HCT116 (cell line): Measurements from ENCODE around the gene LCA5L.

Experiments
- EZH2 ChIP-seq: fragments of 200-600 bp; sonication (generic); IDR thresholded peaks from 2 replicates; pipeline ENCODE4 v1.6.1; 2017; ENCODE audit warnings: antibody characterized with exemption, mixed run types
- POLR2A ChIP-seq: IDR thresholded peaks from 2 replicates; pipeline ENCODE4 v1.7.0; 2011; ENCODE audit warnings: borderline replicate concordance; ENCODE audit not compliant: insufficient read depth, insufficient read length; ENCODE audit errors: extremely low read depth
- SP1 ChIP-seq: IDR thresholded peaks from 2 replicates; pipeline ENCODE4 v1.6.1; 2012; ENCODE audit warnings: low read depth
- TF ChIP-seq, protein P1 (sequence below), 3 experiments: fragments of 200-600 bp in 1 of 3; sonication (generic) in 1 of 3; IDR thresholded peaks in 2 of 3; conservative IDR thresholded peaks in 1 of 3; 2 replicates each; pipeline ENCODE4 v1.5.1; 2012 to 2017; ENCODE audit warnings: low read depth in 2 of 3, low read length in 2 of 3, antibody characterized with exemption in 1 of 3, borderline replicate concordance in 1 of 3, control low read depth in 1 of 3, mild to moderate bottlenecking in 1 of 3, mixed read lengths in 1 of 3, mixed run types in 1 of 3, moderate library complexity in 1 of 3; ENCODE audit not compliant: insufficient read depth in 1 of 3
- TF ChIP-seq, protein P2 (sequence below): IDR thresholded peaks from 2 replicates; pipeline ENCODE4 v1.6.1; 2012
- TF ChIP-seq, protein P3 (sequence below): IDR thresholded peaks from 2 replicates; pipeline ENCODE4 v1.6.1; 2012; ENCODE audit warnings: low read depth

DNA sequence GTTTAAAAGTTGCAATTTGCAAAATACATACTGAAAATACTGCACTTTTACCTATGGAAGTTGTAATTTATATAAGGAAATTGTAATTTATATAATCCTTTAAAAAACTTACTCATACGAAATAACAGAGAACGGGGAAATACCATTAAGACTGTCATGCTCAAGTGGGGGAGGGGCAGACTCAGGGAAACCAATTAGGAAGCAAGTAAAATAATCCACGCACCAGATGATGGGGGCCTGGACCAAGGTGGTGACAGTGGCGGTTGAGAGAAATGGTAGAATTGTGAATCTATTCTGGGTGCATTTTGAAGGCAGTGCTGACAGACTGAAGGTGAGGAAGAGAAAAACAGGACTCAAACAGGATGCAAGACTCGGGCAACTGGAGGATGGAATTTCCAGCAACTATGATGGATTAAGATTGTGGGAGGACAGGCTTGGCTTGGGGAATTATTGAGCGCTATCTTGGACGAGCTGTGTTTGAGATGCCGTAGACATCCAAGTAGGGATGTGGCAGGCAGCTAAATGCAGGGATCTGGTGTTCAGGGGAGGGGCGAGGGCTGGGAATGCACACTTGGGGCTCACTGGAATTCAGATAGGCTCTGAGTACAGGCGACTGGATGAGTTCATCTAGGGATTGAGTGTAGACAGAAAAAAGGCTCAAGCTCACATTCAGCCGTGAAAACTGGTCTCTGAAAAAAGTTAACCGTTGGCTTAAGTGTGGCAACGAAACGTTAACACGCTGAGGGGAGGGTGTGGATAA, 977 bp downstream of the LCA5L start:
- TF ChIP-seq, protein P1, sequence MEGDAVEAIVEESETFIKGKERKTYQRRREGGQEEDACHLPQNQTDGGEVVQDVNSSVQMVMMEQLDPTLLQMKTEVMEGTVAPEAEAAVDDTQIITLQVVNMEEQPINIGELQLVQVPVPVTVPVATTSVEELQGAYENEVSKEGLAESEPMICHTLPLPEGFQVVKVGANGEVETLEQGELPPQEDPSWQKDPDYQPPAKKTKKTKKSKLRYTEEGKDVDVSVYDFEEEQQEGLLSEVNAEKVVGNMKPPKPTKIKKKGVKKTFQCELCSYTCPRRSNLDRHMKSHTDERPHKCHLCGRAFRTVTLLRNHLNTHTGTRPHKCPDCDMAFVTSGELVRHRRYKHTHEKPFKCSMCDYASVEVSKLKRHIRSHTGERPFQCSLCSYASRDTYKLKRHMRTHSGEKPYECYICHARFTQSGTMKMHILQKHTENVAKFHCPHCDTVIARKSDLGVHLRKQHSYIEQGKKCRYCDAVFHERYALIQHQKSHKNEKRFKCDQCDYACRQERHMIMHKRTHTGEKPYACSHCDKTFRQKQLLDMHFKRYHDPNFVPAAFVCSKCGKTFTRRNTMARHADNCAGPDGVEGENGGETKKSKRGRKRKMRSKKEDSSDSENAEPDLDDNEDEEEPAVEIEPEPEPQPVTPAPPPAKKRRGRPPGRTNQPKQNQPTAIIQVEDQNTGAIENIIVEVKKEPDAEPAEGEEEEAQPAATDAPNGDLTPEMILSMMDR (IDR thresholded peaks at IDR 0.05 in 2 of 3, conservative IDR thresholded peaks at IDR 0.05 in 1 of 3; ENCODE audit: borderline replicate concordance in 1 of 3, insufficient read depth in 1 of 3, low read depth in 2 of 3, low read length in 2 of 3): no peak
- TF ChIP-seq POLR2A: no peak
- TF ChIP-seq SP1: no peak
- TF ChIP-seq, protein P2, sequence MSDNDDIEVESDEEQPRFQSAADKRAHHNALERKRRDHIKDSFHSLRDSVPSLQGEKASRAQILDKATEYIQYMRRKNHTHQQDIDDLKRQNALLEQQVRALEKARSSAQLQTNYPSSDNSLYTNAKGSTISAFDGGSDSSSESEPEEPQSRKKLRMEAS: no peak
- no peak for TF ChIP-seq EZH2
- TF ChIP-seq, protein P3, sequence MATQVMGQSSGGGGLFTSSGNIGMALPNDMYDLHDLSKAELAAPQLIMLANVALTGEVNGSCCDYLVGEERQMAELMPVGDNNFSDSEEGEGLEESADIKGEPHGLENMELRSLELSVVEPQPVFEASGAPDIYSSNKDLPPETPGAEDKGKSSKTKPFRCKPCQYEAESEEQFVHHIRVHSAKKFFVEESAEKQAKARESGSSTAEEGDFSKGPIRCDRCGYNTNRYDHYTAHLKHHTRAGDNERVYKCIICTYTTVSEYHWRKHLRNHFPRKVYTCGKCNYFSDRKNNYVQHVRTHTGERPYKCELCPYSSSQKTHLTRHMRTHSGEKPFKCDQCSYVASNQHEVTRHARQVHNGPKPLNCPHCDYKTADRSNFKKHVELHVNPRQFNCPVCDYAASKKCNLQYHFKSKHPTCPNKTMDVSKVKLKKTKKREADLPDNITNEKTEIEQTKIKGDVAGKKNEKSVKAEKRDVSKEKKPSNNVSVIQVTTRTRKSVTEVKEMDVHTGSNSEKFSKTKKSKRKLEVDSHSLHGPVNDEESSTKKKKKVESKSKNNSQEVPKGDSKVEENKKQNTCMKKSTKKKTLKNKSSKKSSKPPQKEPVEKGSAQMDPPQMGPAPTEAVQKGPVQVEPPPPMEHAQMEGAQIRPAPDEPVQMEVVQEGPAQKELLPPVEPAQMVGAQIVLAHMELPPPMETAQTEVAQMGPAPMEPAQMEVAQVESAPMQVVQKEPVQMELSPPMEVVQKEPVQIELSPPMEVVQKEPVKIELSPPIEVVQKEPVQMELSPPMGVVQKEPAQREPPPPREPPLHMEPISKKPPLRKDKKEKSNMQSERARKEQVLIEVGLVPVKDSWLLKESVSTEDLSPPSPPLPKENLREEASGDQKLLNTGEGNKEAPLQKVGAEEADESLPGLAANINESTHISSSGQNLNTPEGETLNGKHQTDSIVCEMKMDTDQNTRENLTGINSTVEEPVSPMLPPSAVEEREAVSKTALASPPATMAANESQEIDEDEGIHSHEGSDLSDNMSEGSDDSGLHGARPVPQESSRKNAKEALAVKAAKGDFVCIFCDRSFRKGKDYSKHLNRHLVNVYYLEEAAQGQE: no peak
